Stimulated activated CD4-positive, alpha-beta T cell treated with anti-CD3 and anti-CD28 coated beads, Interleukin-1b, Interleukin-23, amount 100 ng/mL, for 48 hours (primary cell): ENCODE results near the gene PLEKHG2.
"Not testable (repeated sequence)": the region's sequence is repeated elsewhere in the genome, so short reads cannot be mapped to it uniquely, and the experiment has no call there.

Experiments used
- DNase-seq: peaks from one replicate; pipeline ENCODE4 v3.0.0-alpha.2; 2020

PLEKHG2 gene

DNA sequence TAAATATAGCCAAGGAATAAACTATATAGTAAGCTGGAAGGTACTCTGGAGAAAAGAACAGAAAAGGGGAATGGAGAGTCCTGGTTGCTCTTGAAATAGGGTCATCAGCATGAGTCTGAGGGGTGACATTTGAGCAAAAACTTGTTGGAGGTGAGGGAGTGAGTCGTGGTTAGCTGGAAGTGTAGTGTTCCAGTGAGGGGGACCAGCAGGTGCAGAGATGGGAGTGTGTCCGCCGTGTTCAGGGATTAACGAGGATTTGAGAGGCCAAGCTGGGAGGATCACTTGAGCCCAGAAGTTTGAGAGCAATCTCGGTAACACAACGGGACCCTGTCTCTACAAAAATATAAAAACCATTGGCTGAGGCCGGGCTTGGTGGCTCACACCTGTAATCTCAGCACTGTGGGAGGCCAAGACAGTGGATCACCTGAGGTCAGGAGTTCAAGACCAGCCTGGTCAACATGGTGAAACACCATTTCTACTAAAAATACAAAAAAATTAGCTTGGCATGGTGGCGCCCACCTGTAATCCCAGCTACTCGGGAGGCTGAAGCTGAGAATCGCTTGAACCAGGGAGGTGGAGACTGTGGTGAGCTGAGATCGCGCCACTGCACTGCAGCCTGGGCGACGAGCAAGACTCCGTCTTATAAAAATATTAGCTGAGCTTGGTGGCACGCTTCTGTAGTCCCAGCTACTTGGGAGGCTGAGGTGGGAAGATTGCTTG is 34.1 kb downstream of the PLEKHG2 start:
- no peak for DNase-seq

DNA sequence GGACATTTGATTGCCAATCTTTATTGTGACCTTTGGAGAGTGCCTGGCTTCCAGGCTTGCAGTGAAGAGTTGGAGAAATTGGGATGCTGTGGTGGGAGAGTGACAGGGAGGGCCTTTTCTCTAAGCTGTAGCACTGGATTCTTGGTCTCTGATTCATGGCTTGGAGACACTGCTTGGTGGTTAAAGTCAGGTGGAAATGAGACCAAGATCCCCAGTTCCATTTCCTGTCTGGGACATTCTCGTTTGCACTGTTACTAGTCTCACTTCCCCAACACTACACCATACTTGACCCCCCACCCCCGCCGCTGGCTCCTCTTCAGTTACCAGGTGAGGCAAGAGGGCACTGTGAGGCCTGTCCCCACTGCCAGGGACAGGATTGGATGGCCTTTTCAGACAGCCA is 35.8 kb downstream of the PLEKHG2 start:
- no peak for DNase-seq

DNA sequence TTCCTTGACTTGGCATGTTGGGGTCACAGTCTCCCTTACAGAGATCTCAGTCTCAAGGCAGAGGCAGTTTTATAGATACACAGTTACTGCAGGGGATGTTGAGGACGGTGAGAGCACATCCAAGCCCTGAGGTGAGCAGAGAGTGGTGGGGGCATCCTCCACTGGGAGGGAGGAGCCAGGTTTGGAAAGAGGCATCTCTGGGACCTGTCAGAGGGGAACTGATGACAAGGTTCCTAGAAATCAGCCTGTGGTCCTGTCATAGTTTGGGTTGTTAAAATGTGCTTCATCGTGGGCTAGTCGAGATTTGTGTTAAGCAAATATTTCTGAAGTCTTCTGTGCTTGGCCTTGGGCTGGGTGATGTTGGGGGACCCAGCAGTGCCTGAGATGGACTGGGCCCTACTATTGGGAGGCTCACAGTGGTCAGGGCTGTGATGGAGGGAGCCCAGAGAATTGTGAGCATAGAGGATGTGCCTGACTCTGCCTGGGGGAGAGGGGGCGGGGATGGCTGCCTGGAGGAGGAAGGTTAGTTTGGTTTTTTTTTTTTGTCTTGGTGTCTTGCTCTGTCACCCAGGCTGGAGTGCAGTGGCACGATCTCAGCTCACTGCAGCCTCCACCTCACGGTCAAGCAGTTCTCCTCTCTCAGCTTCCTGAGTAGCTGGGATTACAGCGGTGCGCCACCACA is 36.8 kb downstream of the PLEKHG2 start:
- DNase-seq: no peak

DNA sequence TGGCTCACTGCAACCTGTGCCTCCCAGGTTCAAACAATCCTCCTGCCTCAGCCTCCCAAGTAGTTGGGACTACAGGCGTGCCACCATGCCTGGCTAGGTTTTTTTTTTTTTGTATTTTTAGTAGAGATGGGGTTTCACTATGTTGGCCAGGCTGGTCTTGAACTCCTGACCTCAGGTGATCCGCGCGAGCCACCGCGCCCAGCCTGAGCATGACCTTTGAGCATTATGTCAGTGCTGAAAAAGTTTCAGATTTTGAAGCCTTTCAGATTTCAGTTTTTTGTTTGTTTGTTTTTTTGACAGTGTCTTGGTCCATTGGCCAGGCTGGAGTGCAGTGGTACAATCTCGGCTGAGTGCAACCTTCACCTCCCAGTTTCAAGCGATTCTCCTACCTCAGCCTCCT is 38.8 kb downstream of the PLEKHG2 start:
- DNase-seq: not testable (repeated sequence)

DNA sequence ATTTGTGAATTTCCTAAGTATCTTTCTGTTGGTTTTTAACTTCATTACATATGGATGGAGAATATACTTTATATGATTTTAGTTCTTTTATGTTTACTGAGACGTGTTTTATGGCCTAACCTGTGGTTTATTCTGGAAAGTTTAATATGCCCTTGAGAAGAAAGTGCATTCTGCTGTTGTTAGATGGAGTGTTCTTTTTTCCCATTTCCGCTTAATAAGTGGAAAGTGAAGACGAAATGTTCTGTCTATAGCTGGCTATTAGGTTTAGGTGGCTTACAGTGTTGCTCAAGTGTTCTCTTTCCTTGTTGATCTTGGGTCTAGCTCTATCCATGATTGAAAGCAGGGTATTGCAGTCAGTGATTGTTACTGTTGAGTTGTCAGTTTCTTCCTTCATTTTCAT is 50.9 kb downstream of the PLEKHG2 start:
- no peak for DNase-seq

DNA sequence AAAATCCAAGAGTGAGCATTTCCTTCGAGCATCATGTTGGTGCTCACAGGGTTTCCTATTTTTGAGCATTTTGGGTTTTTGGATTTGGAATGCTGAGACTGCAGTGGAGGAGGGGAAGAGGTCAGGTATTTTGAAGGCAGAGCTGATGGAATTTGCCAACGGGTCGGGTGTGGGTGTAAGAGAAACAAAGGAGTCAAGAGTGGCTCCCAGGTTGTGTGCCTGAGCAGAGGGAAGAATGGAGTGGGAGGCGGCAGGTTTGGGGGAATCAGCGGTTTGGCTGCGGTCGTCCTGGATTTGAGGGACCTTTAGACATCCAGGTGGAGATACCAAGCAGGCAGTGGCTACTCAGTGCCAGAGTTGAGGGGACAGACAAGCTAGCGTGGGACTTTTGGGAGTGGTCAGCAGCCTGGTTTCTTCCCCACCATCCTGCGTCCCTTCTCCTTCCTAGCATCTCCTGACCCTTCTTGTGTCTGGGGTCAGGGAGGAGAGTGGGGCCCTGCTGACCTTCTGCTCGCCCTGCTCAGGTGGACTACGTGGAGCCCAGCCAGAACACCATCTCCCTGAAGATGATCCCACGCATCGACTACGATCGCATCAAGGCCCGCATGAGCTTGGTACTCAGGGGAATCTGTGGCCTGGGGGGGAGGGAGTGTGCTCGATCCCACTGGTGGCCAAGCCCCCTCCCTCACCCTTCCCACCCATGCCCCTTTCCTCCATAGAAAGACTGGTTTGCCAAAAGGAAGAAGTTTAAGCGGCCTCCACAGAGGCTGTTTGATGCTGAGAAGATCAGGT is 53.7 kb downstream of the PLEKHG2 start:
- DNase-seq: no peak

DNA sequence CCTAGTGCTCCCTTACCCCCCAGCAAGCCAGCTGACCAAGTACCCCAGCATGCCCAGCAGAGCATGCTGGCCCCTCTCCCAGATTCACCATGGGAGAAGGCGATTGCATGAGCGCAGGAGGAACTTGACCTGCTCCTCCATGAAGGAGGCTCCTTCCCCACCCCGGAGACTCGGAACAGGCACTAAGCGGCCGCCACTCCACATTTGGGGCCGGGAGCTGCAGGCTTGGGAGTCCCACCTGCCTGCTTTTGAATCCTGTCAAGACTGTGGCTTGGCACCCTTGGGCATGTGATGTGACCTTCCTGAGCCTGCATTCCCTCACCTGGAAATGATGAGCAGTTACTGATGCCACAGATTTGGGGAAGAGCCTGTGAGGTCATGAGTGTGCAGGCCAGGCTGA is 55.5 kb downstream of the PLEKHG2 start:
- DNase-seq: no peak

DNA sequence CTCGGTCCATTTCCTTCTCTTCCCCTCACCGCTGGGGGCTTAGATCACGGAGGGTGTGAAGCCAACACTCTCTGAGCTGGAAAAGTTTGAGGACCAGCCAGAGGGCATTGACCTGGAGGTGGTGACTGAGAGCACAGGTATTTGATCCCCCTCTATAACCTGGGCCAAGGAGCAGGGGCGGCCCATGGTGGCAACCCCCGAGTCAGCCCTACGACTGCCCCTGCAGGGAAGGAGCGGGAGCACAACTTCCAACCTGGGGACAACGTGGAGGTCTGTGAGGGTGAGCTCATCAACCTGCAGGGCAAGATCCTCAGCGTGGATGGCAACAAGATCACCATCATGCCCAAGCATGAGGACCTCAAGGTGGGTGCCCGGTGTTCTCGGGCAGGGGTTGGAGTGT is 56.6 kb downstream of the PLEKHG2 start:
- no peak for DNase-seq

DNA sequence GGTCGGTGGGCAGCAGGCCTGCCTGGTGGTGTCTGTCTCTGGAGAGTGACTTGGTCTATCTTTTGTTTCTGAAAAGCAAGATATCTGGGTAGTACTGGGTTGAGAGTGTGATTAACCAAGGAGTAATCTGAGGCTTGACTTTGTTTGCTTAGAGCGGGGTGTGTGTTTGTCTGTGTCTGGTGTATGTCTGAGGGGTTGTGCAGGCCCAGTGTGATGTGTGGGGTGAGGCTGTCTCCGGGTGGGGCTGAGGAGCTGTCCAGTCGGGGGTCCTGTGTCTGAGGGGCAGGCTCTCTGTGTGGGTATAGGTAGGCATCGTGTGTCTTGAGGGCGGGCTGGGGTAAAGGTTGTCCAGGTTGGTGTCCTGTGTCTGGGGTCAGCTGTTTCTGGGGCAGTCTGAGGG is 57.1 kb downstream of the PLEKHG2 start:
- no peak for DNase-seq

DNA sequence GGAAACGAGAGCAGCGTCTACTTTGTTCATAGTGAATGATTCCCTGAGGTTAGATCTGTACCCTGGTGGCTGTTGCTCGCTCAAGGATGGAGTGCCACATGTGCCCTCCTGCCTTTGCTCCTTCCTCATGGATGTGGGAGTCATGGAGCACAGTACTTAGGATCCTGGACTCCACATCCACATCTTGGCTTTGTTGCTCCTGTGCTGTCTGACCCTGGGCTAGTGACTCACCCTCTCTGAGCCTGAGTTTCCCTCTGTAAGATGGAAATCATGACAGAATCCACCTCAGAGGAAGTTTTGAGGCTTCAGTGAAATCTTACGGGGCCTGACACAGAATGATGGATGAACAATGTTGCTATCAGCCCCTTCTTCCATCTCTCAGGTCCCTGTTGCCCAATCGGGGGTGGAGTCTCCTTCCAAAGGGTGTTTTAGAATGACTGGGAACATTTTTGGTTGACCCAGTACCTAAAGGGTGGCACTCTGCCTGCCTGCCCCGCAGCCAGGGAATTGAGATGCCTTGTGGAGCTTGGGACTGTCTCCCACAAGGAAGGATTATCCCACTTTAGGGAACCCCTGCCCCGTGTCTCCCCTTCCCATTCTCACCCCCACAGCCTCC is 58.4 kb downstream of the PLEKHG2 start:
- DNase-seq: no peak

DNA sequence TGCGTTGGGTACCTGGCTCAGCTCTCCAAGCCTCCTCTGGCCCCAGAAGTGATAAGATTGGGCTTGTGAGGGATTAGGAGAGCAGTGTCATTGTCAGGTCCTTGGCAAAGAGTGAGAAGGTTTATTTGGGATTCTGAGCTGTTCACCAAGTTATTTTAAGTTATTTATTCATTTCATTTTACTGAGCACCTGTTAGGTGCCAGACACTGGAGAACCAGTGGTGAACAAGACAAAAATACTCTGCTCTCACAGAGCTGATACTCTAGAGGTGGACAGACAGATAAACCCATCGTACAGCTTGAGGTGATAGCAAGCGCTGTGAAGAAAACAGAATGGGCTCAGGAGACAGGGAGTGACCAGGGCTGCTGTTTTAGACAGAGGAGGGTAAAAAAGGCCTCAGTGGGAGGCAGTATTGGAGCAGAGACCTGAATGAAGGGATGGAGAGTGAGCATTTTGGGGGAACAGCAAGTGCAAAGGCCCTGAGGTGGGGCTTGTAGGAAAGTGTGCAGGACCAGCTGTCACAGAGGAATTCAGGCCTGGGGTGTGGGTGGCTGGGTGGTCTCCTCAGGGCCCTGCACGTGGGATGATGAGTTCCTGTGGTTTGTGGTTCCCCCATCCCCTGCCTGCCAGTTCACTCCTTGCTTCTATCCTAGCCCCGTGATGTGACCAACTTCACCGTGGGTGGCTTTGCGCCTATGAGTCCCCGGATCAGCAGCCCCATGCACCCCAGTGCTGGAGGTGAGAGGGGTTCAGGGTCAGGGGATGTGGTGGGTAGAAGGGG is 59.5 kb downstream of the PLEKHG2 start:
- DNase-seq: no peak

DNA sequence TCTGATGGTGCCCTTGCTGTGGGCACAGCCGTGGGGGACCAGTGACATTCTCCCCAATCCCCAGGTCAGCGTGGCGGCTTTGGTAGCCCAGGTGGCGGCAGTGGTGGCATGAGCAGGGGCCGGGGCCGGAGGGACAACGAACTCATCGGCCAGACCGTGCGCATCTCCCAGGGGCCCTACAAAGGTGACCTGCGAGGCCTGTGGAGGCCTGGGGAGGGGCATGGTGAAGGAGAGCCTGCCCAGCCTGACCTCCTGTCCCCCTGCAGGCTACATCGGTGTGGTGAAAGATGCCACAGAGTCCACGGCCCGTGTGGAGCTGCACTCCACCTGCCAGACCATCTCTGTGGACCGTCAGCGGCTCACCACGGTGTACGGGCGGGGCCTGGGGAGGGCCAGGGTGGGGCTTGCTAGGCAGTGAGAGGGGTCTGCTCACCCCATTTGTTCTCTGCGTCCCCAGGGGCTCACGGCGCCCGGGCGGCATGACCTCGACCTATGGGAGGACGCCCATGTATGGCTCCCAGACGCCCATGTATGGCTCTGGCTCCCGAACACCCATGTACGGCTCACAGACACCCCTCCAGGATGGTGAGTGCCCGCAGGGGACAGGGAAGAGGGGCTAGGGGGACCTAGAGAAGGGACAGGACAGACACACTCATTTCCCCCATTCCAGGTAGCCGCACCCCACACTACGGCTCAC is 60.4 kb downstream of the PLEKHG2 start:
- no peak for DNase-seq

DNA sequence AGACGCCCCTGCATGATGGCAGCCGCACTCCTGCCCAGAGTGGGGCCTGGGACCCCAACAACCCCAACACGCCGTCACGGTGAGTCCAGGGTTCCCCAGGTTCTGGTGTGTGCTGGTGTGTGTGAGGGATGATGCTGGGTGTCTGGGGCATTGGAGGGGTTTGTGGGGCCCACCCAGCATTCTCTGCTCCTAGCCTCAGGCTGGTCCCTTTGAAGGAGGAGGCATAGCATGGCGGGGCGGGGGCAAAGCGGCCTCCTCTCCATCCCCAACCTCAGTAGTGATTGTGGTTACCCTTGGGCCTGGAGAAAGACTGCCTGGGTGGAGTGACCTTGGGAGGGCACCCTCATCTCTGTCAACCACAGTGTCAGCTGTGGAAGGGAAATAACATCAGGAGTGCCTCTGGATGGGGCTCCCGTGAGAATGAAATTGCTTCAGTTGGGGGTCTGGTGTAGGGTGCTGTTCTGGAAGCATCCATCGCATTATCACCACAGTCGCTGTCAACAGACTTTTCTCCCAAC is 61.0 kb downstream of the PLEKHG2 start:
- DNase-seq: no peak

DNA sequence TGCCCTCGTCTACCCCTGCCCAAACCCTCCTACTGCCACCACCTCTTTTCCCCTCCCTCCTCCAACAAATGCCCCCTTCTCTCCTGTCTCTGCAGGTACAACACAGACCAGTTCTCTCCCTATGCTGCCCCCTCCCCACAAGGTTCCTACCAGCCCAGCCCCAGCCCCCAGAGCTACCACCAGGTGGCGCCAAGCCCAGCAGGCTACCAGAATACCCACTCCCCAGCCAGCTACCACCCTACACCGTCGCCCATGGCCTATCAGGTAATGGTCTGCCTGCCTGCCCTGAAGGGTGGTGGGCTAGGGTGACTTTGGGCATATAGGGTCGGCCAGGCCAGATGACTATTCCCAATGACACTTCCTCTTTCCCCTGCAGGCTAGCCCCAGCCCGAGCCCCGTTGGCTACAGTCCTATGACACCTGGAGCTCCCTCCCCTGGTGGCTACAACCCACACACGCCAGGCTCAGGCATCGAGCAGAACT is 61.7 kb downstream of the PLEKHG2 start:
- peak; percentile 60 for DNase-seq

DNA sequence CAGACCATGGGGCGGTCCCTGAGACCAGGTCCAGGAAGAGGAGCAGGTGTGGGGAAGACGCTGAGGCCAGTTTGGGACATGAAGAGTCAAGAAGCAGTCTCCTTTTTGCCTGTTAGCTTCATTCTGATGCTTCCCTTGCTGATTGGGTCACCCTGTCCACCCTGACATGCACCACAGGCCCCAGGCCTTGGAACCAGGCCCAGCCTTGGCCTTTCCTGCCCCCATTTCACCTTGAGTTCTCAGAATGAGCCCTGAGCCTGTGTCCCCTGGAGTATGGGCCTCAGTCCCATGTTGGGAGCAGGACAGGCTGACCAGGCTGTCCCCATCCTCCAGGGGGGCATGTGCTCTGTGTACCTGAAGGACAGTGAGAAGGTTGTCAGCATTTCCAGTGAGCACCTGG is 63.3 kb downstream of the PLEKHG2 start:
- DNase-seq: no peak
